ENCODE results near the gene ARHGAP4. TPM values are rescaled to one million over a fixed set of nuclear protein-coding genes. Genes with fewer than 3 reads are reported as not detected.

ARHGAP4 gene
- total RNA-seq, 1 experiment from 2014 or later: 2.4 TPM

DNA sequence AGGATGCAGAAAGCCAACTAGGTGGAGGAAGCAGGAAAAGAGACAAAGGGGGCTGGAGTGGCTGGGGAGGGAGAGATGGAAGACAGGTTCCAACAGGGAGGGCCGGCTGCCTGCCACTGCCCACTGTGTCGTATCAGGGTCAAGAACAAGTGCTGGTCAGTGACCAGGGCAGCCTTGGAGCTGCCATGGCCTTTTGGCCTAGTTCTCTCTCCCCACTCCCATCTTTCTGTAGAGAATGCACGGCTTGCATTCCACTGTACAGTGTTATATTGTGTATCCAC, 52.0 kb downstream of the ARHGAP4 start:
- H3K36me3 ChIP-seq: no peaks in the 10 kb centered on the region
- H3K9me3 ChIP-seq: no peaks in the 10 kb centered on the region
- no peak overlapping the region for H3K4me3 ChIP-seq
- DNase-seq: no peak
- no peaks in the 10 kb centered on the region for H3K27me3 ChIP-seq

DNA sequence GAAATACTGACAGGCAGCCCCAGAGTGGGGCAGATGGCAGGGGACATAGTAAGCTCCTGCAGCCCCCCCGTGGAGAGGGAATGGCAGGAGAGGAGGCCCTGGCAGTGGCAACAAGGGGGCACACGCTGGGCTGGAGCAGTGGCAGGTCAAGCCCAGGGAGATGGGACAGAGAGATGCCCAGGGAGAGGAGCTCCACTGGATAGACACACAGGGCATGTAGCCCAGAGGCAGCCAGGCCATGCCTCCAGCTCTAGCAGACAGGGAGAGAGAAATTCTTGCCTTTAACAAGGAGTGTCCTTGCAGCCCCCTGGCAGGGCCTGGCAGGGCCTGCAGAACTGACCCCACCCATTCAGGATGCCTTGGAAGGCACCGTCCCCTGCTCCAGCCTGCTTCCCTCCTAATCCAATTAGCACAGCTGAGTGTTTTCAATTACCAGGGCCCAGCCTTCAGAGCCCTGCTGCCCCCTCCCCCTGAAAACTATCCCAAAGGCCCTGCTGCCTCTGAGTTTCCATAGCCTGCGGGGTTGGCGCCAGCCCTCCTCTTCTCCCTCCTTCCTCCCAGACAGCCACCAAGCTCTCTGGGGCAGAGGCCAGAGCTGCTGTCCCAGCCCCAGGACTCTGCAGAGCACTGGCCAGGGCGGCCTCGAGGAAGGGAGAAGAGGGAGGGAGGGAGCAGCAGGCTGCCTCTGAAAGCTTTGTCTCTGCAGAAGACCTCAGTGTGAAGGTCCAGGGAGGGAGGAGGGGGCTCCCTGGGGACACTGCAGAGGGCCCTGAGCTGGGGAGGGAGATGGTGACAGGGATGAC, 52.6 kb downstream of the ARHGAP4 start:
- Histone ChIP-seq H3K27me3 (no peaks in the 10 kb centered on the region), H3K36me3 (no peaks in the 10 kb centered on the region), H3K4me3 (no peak overlapping the region), H3K9me3 (no peaks in the 10 kb centered on the region)
- no peak for DNase-seq

DNA sequence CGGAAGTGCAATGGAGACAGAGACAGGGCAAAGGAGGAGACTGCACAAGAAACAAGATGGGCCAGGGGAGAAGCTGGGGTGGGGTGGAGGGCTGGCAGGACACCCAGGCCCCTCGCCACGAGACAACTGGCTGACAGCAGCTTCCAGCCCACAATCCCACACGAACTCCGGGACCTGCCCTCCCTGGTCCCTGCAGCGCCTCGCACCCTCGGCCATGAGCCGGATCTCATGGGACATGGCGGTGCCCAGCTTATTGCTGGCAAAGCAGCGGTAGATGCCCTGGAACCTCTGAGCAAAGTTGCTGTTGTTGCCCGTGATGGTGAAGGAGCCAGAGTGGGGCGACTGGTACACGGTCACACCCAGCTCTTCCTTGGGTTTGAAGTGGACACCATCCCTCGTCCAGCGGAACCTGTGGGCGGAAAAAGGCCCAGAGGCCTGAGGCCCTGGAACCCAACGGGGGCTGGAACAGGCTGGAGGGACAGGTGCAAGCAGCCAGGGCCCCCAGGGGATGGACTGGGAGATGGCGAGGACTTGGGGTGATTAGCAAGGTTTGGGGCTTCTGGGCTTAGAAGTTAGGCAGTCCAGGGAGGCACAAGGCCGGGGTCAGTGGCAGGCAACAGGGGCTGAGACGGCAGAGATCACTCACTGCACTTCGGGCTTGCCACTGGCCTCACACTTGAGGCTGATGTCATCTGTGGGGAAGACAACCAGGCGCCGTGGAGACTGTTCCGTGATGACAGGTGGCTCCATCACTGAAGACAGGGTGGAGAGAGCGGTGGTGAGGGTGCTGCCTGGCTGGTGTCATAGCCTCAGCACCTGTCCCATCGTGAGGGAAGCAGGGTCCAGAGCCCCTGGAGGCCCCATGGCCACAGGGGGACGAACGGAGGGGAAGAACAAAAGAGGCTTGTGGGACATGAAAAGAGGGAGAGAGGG, 53.9 kb downstream of the ARHGAP4 start:
- H3K36me3 ChIP-seq: no peaks in the 10 kb centered on the region
- no peaks in the 10 kb centered on the region for H3K27me3 ChIP-seq
- H3K4me3 ChIP-seq: no peak overlapping the region
- no peaks in the 10 kb centered on the region for H3K9me3 ChIP-seq
- DNase-seq: no peak

DNA sequence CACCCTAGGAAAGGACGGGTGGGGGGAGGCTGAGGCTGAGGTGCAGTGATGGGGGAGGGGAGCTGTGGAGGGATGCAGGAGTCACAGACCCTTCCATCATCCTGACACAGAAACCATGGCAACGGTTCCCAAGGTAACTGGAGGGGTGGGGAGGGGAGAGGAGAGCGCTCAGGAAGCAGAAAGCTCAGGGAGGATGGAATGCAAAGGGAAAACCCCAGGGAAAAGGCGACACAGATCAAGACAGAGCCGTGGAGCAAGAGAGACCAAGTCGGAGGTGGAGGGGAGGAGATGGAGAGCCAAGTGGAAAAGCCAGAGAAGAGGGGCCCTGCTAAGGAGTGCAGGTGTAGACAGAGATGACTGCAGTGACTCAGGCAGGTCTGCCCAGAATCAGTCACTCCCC, 54.6 kb downstream of the ARHGAP4 start:
- Histone ChIP-seq H3K9me3 (no peaks in the 10 kb centered on the region), H3K27me3 (no peaks in the 10 kb centered on the region), H3K36me3 (no peaks in the 10 kb centered on the region), H3K4me3 (no peak overlapping the region)
- DNase-seq: no peak

DNA sequence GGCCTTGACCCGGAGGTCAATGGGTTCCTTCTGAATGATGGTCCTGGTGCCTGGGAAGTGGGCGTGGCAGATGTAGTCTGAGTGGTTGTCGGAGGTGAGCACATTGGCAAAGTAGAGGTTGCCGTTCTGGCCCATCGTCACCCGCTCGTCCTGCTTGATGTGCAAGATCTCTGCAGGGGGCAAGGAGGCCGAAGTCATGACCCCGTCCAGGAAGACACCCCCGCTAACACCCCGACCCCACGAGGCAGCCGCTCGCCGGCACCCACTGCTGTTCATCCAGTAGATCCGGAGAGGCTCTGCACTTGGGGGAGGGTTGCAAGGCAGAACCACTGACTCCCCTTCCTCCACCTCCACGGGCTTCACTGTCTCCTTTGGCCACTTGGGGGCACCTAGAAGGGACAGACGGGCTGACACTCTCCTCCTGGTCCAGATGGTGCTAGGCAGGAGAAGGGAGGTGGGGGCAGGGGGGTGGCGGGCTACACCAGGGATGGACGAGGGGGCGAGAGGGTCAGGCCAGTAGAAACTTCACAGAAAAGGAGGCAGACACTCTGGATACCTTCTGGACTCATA, 55.2 kb downstream of the ARHGAP4 start:
- no peak for DNase-seq

DNA sequence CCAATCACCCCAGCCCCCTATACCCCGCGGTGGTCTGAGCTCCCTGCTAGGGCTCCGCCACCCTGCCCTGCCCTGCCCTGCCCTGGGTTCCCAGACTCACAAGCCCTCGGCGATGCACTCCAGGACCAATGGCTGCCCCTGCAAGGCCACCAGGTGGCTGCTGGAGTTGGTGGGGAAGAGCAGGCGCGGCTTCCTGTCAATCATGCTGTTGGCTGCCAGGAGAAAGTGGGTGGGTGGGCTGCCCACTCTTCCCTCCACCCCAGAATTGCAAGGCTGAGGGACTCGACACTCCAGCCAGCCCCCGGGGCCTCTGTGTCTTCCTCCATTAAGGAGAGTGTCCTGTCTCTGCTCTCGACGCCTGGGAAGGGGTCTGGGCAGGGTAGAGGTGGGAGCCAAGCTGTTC, 55.8 kb downstream of the ARHGAP4 start:
- no peak for DNase-seq
- H3K4me3 ChIP-seq: no peak overlapping the region
- no peaks in the 10 kb centered on the region for H3K36me3 ChIP-seq

More for the DNA sequence above, 55.2 kb downstream of the ARHGAP4 start:
- Histone ChIP-seq H3K4me3 (no peak overlapping the region), H3K9me3 (no peaks in the 10 kb centered on the region), H3K36me3 (no peaks in the 10 kb centered on the region), H3K27me3 (no peaks in the 10 kb centered on the region)

DNA sequence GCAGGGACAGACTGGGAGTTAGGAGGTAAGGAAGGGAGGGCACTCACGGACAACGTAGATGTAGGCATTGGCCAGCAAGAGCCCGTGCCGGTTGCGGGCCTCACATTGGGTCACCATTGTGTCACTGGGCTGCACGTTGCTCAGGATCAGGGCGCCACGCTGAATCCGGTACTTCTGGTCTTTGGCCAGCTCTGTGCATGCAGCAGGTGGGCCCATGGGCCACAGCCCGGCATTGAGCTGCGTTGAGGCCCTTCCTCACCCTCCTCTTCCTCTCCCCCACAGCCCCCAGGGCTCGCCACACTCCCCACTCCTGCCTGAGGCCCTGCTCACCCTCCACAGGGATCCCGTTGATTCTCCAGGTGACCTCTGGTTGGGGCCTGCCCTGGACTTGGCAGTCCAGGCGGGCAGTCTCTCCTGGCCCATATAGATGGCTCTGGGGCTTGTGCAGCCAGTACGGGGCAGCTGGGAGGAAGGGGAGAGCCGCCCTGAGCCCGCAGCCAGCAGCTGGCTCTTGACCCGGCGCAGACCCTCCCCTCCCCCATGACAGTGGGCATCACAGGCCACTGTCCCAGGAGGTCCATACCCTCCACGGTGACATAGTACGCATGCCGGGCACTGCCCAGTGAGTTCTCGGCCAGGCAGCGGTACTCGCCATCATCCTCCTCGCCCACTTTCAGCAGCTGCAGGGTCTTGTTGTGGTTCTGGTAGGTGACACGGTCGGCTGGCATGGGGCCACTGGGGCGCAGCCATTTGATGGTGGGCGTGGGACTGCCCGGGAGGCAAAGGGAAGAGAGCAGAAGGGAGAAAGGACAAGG, 56.4 kb downstream of the ARHGAP4 start:
- no peak for DNase-seq
- H3K9me3 ChIP-seq: no peaks in the 10 kb centered on the region
- no peaks in the 10 kb centered on the region for H3K27me3 ChIP-seq
- no peaks in the 10 kb centered on the region for H3K36me3 ChIP-seq
- no peak overlapping the region for H3K4me3 ChIP-seq

More for the DNA sequence above, 55.8 kb downstream of the ARHGAP4 start:
- H3K27me3 ChIP-seq: no peaks in the 10 kb centered on the region
- H3K9me3 ChIP-seq: no peaks in the 10 kb centered on the region

DNA sequence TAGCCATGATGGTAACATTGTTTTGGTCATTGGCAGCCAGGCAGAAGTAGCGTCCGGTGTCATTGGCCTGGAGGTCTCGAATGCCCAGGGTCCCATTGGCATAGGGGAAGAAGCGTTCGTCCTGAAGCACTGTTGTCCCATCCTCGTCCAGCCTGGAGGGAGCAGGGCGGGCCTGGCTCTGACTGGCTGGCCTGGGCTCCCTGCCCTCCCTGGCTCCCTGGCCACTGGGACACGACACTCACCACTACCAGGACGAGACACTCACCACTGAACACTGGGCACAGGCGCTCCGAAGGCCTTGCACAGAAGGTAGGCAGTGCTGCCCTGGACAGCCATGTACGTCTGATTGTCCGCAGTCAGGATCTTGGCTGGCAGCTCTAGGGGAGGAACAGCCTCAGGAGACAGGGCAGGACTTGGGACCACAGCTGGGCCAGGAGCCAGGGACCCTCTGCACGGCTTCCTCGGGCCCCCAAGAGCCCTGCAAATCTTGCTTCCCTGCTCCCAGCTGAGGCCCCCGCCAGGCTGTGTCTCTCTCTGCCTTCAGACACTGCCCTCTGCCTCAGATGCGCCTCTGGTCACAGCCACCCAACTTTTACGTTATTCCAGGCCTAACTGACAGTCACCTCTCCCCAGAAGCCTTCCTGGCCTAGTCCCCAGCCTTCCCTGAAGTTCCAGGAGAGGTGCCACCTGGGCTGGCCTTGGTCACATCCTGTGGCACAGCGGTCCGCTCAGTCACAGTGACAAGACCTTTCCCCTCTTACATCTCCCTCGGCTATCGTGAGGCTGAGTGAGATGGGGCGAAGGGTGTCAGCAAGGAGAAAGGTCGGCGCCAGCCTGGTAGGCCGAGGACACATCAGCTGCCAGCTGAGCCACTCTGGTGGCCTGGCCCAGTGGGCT, 57.2 kb downstream of the ARHGAP4 start:
- DNase-seq: no peak
- Histone ChIP-seq H3K36me3 (no peaks in the 10 kb centered on the region), H3K27me3 (no peaks in the 10 kb centered on the region), H3K4me3 (no peak overlapping the region), H3K9me3 (no peaks in the 10 kb centered on the region)

DNA sequence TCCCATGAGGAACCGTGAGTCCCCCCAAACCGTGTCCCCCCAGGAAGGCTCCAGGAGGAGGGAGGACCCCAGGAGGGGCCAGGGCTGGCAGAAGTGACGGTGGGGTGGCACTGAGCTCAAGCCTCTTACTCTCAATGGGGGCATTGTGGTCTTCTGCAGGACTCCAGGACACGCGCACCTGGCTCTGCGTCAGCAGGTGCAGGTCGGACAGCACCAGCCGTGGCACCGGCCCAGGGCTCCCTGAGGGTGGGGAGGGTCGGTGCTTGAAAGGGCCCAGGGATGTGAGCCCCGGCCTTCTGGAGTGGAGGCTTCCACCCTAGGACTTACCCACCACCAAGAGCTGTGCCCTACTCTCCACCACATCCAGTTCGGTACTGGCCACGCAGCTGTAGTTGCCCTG, 58.4 kb downstream of the ARHGAP4 start:
- Histone ChIP-seq H3K27me3 (no peaks in the 10 kb centered on the region), H3K4me3 (no peak overlapping the region), H3K9me3 (no peaks in the 10 kb centered on the region), H3K36me3 (no peaks in the 10 kb centered on the region)
- no peak for DNase-seq

DNA sequence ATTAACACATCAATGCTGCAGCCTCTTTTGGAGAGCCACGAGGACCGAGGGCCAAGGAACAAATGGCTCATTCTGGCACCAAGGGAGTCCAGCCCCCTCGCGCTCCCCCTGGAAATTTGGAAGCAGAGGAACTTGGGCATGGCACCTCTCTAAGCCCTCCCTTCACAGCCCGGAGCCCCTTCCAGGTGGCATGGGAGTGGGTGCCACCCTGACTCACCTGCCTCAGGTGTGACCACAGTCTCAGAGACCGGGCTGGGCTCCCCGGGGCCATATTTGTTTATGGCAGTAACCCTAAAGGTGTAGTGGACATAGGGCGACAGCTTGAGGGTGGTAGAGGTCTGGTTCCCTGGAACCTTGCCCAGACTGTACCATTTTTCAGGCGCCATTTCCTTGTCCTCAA, 58.9 kb downstream of the ARHGAP4 start:
- no peaks in the 10 kb centered on the region for H3K27me3 ChIP-seq
- H3K9me3 ChIP-seq: no peaks in the 10 kb centered on the region
- H3K36me3 ChIP-seq: no peaks in the 10 kb centered on the region
- no peak overlapping the region for H3K4me3 ChIP-seq
- DNase-seq: no peak

DNA sequence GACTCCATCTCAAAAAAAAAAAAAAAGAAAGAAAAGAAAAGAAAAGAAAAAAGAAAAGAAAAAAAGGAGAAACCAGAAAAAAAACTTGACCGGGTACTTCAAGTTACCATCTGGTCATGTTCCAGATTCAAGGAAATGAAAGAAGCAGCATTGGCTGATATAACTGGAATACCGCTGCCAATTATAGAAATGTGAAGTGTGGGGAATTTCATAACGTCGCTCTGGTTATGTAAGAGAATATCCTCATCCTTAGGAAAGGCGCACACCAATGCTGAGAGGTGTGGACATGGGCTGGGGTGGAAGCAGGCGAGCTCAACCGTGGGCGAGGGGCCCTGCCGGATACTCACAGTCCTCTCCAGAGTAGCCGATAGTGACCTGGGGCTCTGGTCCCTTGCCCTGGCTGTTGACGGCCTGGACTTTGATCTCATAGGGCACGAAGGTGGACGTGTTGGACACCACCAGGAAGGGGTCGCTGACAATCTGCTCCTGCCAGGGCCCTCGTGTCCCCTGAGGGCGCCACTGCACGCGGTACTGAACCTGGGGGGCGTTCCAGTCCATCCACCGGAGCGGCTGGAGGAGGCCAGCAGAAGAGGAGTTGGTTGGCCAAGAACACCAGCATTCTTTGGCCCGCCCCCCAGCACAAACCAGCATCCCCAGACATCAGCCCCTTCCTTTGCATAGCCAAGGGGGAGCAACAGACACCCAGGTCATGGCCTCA, 59.6 kb downstream of the ARHGAP4 start:
- H3K9me3 ChIP-seq: no peaks in the 10 kb centered on the region
- H3K36me3 ChIP-seq: no peaks in the 10 kb centered on the region
- DNase-seq: no peak

DNA sequence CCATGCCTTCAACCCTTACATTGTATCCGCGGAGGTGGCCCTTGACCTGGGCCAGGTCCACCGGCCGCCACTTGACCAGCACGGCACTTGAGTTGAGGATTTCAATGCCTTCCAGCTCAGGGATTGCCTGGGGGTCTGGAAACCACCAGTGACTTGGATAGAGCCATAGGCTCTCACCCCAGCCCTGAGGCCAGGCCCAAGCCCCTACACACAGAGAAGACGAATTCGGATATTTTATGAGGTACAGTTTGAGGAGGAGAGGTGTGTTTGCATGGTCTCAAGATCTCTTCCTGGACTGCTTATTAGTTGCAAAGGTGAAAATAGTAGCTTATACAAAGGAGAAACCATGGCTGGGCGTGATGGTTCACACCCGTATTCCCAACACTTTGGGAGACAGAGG, 60.4 kb downstream of the ARHGAP4 start:
- Histone ChIP-seq H3K27me3 (no peaks in the 10 kb centered on the region), H3K36me3 (no peaks in the 10 kb centered on the region), H3K9me3 (no peaks in the 10 kb centered on the region), H3K4me3 (no peak overlapping the region)
- no peak for DNase-seq

More for the DNA sequence above, 59.6 kb downstream of the ARHGAP4 start:
- Histone ChIP-seq H3K27me3 (no peaks in the 10 kb centered on the region), H3K4me3 (no peak overlapping the region)

DNA sequence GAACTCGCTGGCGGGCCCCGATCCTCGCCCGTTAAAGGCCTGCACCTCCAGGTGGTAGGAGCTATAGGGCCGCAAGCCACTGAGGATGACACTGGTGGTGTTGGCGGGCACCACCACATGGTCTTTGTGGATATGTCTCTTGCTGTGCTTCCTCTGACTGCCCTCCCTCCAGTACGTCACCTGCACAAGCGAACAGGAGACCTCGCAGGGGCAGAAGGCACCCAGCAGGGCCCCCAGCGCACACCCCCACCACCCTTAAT, 60.8 kb downstream of the ARHGAP4 start:
- H3K4me3 ChIP-seq: no peak overlapping the region
- H3K36me3 ChIP-seq: no peaks in the 10 kb centered on the region
- H3K27me3 ChIP-seq: no peaks in the 10 kb centered on the region
- no peaks in the 10 kb centered on the region for H3K9me3 ChIP-seq
- no peak for DNase-seq

DNA sequence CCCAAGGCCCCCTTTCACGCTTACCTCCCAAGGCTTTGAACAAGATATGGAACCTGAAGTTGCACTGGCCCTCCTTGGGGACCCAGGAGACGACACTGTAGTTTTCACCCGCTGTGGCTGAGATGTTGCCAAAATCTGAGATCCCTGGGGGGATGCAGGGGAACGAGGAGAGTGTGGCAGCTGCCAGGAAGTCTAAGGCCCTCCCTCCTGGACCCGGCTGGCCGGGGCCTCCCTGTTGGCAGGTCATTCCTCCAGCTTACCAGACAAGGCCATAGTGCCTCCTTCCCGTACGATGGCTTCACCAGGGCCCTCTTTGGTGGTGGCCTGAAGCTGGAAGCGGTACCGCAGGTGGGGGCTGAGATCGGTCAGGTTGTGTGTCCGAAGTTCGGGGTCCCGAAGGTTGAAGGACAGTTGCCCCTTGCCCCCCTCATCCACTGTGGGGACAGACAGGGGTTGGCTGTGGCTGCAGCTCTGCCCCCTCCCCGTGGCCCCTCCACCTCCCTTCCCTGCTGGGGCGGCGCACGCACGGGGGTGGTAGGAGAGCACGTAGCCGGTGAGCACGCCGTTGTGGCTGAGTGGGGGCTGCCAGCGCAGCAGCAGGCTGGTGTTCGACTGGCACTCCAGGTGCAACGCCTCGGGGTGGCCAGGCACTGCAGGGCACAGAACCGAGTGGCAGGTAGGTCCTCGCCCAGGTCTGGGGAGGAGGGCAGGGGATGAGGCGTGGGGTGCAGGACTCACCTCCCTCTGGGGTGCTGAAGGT, 61.3 kb downstream of the ARHGAP4 start:
- Histone ChIP-seq H3K9me3 (no peaks in the 10 kb centered on the region), H3K36me3 (no peaks in the 10 kb centered on the region), H3K27me3 (no peaks in the 10 kb centered on the region), H3K4me3 (no peak overlapping the region)
- DNase-seq: no peak

DNA sequence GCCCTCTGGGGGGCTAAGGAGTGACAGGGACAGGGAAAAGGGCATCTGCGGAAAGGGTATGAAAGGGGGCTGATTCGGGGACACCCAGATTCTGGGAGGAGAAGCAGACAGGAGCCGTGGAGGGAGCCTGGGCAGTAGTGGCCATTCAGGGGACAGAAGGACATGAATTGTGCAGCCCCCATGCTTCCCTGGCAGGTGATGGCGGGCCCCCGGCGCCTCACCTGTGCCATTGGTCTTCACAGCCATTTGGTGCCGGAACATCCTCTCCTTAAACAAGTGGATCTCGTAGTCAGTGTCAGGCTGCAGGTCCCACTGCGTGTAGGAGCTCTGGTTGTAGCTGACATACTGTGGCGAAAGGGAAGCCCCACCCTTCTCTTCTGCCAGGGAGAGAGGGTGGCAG, 62.0 kb downstream of the ARHGAP4 start:
- no peak for DNase-seq
- Histone ChIP-seq H3K4me3 (no peak overlapping the region), H3K9me3 (no peaks in the 10 kb centered on the region), H3K27me3 (no peaks in the 10 kb centered on the region), H3K36me3 (no peaks in the 10 kb centered on the region)

Measured in MG63 (cell line).